ENCODE measurements around the gene DENND10.
"Not testable (repeated sequence)": the region's sequence is repeated elsewhere in the genome, so short reads cannot be mapped to it uniquely, and the experiment has no call there.

Gene DENND10

DNA sequence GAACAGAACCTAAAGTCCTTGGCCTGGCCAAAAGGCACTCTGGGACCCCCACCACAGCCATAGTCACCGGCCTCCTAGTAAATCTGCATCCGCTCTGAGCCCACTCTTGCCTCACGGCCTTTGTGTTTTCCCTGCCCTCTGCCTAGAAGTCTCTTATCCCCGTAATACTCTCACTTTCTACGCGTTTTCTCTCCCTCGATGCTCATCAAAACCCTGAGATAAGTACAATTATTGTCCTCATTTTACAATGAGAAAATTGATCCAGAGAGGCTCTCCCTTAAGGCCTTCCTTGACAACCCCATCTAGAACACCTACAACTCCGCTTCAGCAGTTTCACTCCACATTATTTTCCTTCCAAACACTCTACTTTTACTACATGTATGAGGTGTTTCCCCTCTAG lies 63.1 kb downstream of the DENND10 start:
- no peak for DNase-seq (ENCODE audit: low read depth)

DNA sequence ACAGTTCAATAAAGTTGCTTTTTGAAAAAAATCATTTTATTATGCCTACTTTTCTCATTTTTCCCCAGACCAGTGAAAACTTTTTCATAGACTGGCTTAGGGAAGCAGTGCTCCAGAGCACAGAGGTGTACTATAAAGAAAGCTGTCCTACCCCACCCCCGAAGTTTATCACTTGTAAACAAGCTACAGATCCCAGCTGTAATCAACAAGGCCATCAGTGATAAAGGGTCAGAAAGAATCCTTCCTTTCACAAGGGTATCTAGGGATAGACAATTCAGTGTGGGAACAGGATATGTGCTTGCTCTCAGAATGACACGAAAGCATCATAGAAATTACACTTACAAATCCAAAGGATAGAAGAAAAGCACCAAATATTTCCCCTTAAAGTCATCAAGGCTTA lies 70.2 kb downstream of the DENND10 start:
- no peak for DNase-seq (ENCODE audit: low read depth)

DNA sequence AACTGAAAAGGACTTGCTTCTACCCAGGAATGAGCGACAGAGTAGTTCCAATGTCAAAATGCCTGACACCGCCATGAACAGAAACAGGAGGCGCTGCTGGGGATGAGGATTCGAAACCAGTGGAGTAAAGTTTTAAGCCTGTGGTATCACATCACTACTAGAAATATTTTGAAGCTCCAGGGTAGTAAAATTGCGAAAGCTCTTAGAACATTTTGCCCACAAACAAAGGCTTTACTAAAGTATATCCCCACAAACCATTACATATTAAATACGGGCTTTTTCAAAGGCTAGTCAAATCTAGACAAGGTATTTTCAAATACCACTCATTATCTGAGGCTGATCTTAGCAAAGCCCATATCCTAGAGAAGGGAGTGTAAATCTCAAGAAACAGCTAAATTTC lies 72.3 kb downstream of the DENND10 start:
- DNase-seq (ENCODE audit: low read depth): no peak

DNA sequence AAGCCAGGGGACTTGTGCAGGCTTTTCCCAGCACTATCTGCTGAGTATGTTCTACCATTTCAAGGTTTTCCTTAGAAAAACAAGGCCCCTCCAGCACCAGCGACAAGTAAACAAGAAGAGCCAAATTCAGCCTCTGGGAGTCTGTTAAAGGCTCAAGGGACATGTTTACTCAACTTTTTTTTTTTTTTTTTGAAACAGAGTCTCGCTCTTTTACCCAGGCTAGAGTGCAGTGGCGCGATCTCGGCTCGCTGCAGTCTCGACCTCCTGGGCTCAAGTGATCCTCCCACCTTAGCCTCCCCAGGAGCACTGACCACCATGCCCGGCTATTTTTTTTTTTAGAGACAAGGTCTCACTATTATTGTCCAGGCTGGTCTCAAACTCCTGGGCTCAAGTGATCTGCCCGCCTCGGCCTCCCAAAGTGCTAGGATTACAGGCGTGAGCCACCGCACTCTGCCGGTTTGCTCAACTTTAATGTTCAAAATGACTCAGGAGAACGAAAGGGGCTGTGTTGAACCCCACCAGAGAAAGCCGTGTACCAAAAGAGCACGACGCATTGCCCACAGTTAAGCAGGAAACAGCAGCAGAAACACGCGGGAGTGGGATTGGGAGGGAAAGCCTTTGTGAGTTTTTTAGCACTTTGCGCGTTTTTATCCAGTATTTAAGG lies 73.9 kb downstream of the DENND10 start:
- no peak for DNase-seq (ENCODE audit: low read depth)

DNA sequence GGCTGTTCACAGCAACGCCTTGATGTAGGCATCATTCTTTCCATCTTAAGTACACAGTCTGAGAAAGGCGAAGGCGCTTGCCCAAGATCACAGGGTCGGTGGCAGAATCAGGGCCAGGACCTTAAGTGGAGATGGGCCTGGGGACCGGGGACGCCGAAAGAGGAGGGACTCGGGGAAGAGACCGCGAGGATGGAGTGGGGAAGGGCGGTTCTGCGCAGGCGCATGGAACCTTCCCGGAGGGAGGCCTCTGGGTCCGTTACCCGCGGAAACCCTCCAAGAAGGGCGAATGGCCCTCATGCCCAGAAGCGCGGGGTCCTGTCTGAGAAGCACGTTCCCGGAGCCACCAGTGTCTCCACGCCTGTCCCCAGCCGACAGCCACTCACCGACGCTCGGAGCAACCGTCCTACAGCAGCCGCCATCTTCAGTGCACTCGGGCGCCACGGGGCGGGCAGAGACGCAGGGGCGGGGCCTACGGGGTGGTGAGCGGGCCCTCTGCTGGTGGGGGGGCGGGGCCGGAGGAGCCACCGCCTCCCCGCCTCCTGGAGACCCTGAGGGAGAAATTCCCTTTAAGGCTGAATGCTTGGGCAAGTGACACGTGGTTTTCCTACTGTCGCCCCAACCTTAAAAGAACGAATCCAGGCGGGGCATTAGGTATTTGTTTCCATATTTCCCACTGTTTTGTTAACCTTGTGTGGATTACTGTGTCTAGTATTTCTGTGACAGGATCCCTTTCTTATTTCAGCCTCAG lies 74.6 kb downstream of the DENND10 start, which contains the start of gene PRDX3:
PRDX3 (minus strand) TSS at position 441 of the 748 bp plus-strand sequence; CDS start at position 419, 22 bp downstream.
- no peak for DNase-seq (ENCODE audit: low read depth)

DNA sequence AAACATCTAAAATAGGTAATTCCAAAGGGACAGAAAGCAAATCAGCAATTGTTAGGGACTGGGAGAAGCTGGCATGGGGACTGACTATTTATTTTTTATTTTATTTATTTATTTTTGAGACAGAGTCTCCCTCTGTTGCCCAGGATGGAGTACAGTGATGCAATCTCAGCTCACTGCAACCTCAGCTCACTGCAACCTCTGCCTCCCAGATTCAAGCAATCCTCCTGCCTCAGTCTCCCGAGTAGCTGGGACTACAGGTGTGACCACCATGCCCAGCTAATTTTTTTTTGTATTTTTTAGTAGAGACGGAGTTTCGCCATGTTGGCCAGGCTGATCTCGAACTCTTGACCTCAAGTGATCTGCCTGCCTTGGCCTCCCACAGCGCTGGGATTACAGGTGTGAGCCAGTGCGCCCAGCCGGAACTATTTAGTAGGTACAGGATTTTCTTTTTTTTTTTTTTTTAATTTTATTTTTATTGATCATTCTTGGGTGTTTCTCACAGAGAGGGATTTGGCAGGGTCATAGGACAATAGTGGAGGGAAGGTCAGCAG lies 77.0 kb downstream of the DENND10 start:
- DNase-seq (ENCODE audit: low read depth): not testable (repeated sequence)

DNA sequence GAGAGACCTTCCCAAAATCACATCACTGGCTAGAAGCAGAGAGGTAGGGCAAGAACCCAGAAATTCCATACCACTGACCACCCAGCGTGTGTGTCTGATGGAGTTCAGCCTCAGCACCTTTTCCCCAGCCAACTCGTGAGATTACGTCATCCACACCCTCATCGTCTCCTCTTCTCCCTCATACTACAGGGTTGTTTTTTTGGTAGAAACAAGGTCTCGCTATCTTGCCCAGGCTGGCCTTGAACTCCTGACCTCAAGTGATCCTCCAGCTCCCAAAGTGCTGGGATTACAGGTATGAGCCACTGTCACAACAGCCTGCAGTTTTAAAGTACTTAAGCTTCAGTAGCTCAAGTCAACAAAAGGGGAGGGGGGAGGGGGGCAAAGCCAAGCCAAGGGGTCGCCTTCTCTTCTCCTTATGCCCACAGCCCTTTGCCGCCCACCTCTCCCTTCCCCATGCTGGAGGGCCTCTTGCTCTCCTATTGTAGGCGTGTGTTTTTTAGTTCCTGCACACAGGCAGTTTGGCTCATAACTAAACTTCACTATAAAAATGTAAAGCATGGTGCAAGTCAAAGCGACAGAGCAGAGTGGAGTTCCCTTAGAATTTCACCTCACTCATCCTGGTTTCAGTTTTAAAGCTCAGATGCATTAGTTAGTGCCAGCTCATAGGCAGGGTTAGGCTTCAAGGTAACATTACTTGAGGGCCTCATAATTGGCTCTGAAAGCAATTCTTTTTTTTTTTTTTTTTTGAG lies 79.9 kb downstream of the DENND10 start:
- DNase-seq (ENCODE audit: low read depth): no peak
